ENCODE data around the gene OR5B17. TPM values are rescaled to one million over a fixed set of nuclear protein-coding genes. Genes with fewer than 3 reads are reported as not detected.
"Not testable (repeated sequence)": the region's sequence is repeated elsewhere in the genome, so short reads cannot be mapped to it uniquely, and the experiment has no call there.

OR5B17 gene
- not detected in 2 replicates for total RNA-seq

DNA sequence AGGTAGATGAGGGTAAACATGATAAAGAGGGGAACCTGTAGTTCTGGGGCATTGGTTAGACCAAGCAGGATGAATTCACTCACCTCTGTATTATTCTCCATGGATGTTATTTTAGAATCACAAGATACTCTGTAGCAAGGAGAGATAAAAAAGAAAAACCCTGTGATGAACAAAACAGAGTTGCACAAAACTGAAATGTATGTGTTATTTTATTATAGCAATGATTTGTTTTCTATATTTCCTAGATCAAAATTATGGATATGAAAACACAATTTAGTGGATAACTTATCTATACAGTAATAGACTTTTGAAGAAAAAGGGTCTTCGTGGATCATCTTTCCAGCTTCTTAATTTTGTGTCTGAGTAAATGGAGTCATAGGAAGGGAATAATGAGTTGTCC, at the start of gene OR5B17:
Gene OR5B17, minus strand, starts transcription at position 101 of the 400 bp plus-strand sequence. Its CDS starts 0 bp downstream, at position 101.
- no peak within 1 kb of the TSS for H3K4me3 Mint-ChIP-seq
- DNase-seq (no peak), ATAC-seq (ENCODE audit: low read depth) (no peak)
- peaks cover 12% of the 10 kb centered on the region for H3K27me3 Mint-ChIP-seq
- H3K4me1 Mint-ChIP-seq = no peaks in the 10 kb centered on the region
- no peak within 1 kb of the TSS for H3K27ac Mint-ChIP-seq
- ChIA-PET POLR2A (no interaction called here), CTCF (no interaction called here)
- intact Hi-C loops (cut with micrococcal nuclease) = no loop called here
- H3K9me3 Mint-ChIP-seq = no peaks in the 10 kb centered on the region
- TF ChIP-seq, protein P1, sequence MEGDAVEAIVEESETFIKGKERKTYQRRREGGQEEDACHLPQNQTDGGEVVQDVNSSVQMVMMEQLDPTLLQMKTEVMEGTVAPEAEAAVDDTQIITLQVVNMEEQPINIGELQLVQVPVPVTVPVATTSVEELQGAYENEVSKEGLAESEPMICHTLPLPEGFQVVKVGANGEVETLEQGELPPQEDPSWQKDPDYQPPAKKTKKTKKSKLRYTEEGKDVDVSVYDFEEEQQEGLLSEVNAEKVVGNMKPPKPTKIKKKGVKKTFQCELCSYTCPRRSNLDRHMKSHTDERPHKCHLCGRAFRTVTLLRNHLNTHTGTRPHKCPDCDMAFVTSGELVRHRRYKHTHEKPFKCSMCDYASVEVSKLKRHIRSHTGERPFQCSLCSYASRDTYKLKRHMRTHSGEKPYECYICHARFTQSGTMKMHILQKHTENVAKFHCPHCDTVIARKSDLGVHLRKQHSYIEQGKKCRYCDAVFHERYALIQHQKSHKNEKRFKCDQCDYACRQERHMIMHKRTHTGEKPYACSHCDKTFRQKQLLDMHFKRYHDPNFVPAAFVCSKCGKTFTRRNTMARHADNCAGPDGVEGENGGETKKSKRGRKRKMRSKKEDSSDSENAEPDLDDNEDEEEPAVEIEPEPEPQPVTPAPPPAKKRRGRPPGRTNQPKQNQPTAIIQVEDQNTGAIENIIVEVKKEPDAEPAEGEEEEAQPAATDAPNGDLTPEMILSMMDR (IDR thresholded peaks at IDR 0.05) = no peak
- no peaks in the 10 kb centered on the region for H3K36me3 Mint-ChIP-seq (ENCODE audit: low read depth)

DNA sequence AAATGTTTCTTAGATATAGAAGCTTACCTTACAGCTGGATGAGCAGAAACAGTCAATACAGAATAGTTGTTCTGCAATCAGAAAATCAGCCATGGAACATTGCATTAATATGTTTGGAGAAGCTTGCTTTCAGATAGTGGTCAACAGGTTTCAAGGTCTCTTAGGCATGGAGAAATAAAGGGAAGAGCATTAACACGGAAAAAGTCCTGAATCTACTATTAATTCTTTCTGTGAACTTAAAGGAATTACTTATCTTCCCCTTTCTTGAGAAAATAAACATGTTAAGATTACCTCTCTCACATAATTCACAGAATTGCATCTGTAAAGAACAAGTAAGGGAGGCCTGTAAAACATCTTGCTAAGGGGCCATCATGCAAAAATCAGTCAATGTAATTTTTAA, 47.9 kb upstream of the OR5B17 start, which contains the start of gene OR5B3:
Gene OR5B3, minus strand, starts transcription at position 101 of the 400 bp plus-strand sequence. CDS start 3,465 bp downstream, outside the sequence.
- Mint-ChIP-seq H3K9me3 (peaks cover 23% of the 10 kb centered on the region), H3K4me1 (no peaks in the 10 kb centered on the region), H3K27me3 (peaks cover 11% of the 10 kb centered on the region), H3K27ac (no peak within 1 kb of the TSS), H3K4me3 (no peak within 1 kb of the TSS), H3K36me3 (ENCODE audit: low read depth) (peaks cover under 1% of the 10 kb centered on the region)
- TF ChIP-seq, protein P1 (IDR thresholded peaks at IDR 0.05) = no peak
- intact Hi-C loops (cut with micrococcal nuclease) = no loop called here
- ATAC-seq (ENCODE audit: low read depth) = no peak
- no peak for DNase-seq
- ChIA-PET CTCF (no interaction called here), POLR2A (no interaction called here)

DNA sequence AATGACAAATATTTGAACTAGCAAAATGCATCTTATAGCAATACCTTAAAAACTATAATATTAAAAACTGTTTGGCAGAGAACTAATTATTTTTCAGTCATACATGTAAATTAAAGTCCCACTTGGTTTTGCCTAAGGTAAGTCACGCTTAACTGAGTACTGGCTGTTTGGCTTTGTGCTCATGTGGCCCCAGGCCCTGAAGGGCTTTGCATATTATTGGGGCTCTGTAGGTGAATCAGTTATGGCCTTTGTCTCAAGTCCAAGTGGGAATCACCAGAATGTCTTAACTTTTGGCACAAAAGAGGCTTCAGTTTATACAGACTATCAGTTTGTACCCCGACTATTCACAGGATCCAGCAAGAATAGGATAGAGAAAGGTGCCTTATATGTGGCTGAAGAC, 40.8 kb upstream of the OR5B17 start:
- H3K4me3 Mint-ChIP-seq; POLR2A ChIA-PET; intact Hi-C loops (cut with micrococcal nuclease); CTCF ChIA-PET; ATAC-seq (ENCODE audit: low read depth); H3K36me3 Mint-ChIP-seq (ENCODE audit: low read depth); H3K9me3 Mint-ChIP-seq; H3K27ac Mint-ChIP-seq; DNase-seq; H3K4me1 Mint-ChIP-seq: not testable (repeated sequence)
- peaks cover 13% of the 10 kb centered on the region for H3K27me3 Mint-ChIP-seq

DNA sequence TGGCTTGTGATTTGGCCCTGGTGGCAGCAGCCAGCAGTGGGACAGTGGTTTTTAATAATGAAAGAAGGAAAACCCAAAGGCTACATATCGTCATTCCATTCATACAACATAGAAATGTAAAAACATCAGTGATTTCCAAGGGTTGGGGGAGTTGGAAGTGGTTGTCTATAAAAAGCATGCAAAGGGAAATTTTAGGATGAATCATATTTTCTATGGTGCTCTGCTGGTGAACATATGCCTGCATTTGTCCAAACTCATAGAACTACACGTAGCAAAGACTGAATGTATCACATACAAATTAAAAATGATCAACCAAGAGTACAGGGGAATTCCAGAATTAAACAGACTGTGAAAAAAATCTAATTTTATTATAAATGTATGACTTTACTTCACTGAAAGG, 36.7 kb upstream of the OR5B17 start:
- H3K27me3 Mint-ChIP-seq = peaks cover 4% of the 10 kb centered on the region
- H3K9me3 Mint-ChIP-seq = peaks cover 9% of the 10 kb centered on the region
- intact Hi-C loops (cut with micrococcal nuclease) = no loop called here
- no peak overlapping the region for H3K4me3 Mint-ChIP-seq
- ATAC-seq (ENCODE audit: low read depth) = no peak
- H3K4me1 Mint-ChIP-seq = no peaks in the 10 kb centered on the region
- ChIA-PET POLR2A (no interaction called here), CTCF (no interaction called here)
- no peaks in the 10 kb centered on the region for H3K36me3 Mint-ChIP-seq (ENCODE audit: low read depth)
- DNase-seq = no peak
- H3K27ac Mint-ChIP-seq = no peak overlapping the region
- TF ChIP-seq, protein P1 (IDR thresholded peaks at IDR 0.05) = no peak

DNA sequence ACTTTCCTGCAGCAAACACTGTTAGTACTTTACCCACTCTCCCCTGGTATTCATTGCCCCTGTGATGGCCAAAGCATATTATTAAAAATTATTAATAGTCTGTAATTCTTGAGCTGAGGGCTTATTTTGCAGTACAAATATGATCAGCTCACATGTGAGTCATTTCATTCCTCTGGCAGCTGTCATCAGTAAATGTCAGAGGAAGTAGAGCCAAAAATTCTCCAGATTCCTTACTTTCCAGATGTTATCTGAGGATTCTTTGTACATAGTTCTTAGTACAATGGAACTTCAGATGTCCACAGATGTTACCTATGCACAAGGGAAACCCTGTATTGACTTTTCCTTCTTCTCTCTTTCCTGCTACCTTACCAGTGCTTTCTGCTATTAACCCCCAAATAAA, 35.3 kb upstream of the OR5B17 start:
- POLR2A ChIA-PET = no interaction called here

More for the DNA sequence above, 35.3 kb upstream of the OR5B17 start:
- H3K27ac Mint-ChIP-seq = no peak overlapping the region
- DNase-seq (no peak), ATAC-seq (ENCODE audit: low read depth) (no peak)
- peaks cover 9% of the 10 kb centered on the region for H3K9me3 Mint-ChIP-seq
- peaks cover 6% of the 10 kb centered on the region for H3K27me3 Mint-ChIP-seq
- H3K36me3 Mint-ChIP-seq (ENCODE audit: low read depth) = no peaks in the 10 kb centered on the region
- no peaks in the 10 kb centered on the region for H3K4me1 Mint-ChIP-seq
- H3K4me3 Mint-ChIP-seq = no peak overlapping the region
- intact Hi-C loops (cut with micrococcal nuclease) = no loop called here
- TF ChIP-seq, protein P1 (IDR thresholded peaks at IDR 0.05) = no peak
- CTCF ChIA-PET = no interaction called here
